Measurements from ENCODE around the gene PDE1C. TPM values are rescaled to one million over a fixed set of nuclear protein-coding genes. Genes with fewer than 3 reads are reported as not detected.
A peak's percentile ranks its signal among the peaks of the same experiment; 100 is the strongest.

PDE1C gene
- total and polyA plus RNA-seq, 2 experiments from 2014 or later, result 23.5 to 33.8 TPM

GRCh38 chr7:32058002-32058401, 12.2 kb downstream of the PDE1C start:
- peaks cover 41% of the 10 kb centered on the region for H3K4me1 ChIP-seq (ENCODE audit: insufficient read depth)
- H4K20me1 ChIP-seq (ENCODE audit: insufficient read depth), result no peaks in the 10 kb centered on the region
- H3K4me2 ChIP-seq (ENCODE audit: unreplicated experiment), result peak overlapping the region; percentile 5
- H3K4me3 ChIP-seq, result no peak overlapping the region
- H3K9ac ChIP-seq, result no peak overlapping the region
- H3K27me3 ChIP-seq (replicated peaks; ENCODE audit: insufficient read depth), result no peaks in the 10 kb centered on the region
- H3K36me3 ChIP-seq (ENCODE audit: low read depth), result no peaks in the 10 kb centered on the region
- no peak for DNase-seq
- peak overlapping the region; percentile 38; the same call in 1 of the 2 replicates for H3K27ac ChIP-seq
- no peak for TF ChIP-seq EZH2 (IDR thresholded peaks at IDR 0.05; ENCODE audit: insufficient read depth, poor library complexity, severe bottlenecking)
- TF ChIP-seq EZH2phosphoT487 (IDR thresholded peaks at IDR 0.05; ENCODE audit: insufficient read depth, low read depth), result no peak
- in situ Hi-C loops (cut with MboI), result no loop called here
- H3K9me3 ChIP-seq (ENCODE audit: low read depth), result no peaks in the 10 kb centered on the region
- H3F3A ChIP-seq (ENCODE audit: insufficient read depth), result peaks cover 25% of the 10 kb centered on the region
- peaks cover 91% of the 10 kb centered on the region for H3K79me2 ChIP-seq (ENCODE audit: insufficient read depth)
- WGBS, 2 experiments (ENCODE audit: low coverage in 1 of 2, low lambda C conversion rate in 2 of 2, missing lambda C conversion rate in 2 of 2), result 65 to 73% methylated on average over 5 of the region's 5 CpGs
- H2AFZ ChIP-seq, result no peak overlapping the region
- H3K9me2 ChIP-seq (ENCODE audit: insufficient read depth), result no peaks in the 10 kb centered on the region

GRCh38 chr7:32056767-32057166, 13.4 kb downstream of the PDE1C start:
- in situ Hi-C loops (cut with MboI), result no loop called here

GRCh38 chr7:32053204-32053603, 17.0 kb downstream of the PDE1C start:
- Histone ChIP-seq H3K36me3 (ENCODE audit: low read depth) (0 out of 2 replicates have a peak, but pooled peaks cover 6% of the 10 kb centered on the region), H4K20me1 (ENCODE audit: insufficient read depth) (no peaks in the 10 kb centered on the region), H3F3A (ENCODE audit: insufficient read depth) (no peaks in the 10 kb centered on the region), H3K4me2 (ENCODE audit: unreplicated experiment) (no peak overlapping the region), H3K79me2 (ENCODE audit: insufficient read depth) (peaks cover 59% of the 10 kb centered on the region), H3K27me3 (replicated peaks; ENCODE audit: insufficient read depth) (no peaks in the 10 kb centered on the region), H3K27ac (no peak overlapping the region), H3K4me3 (no peak overlapping the region), H2AFZ (no peak overlapping the region), H3K9me3 (ENCODE audit: low read depth) (no peaks in the 10 kb centered on the region), H3K4me1 (ENCODE audit: insufficient read depth) (peaks cover 2% of the 10 kb centered on the region), H3K9me2 (ENCODE audit: insufficient read depth) (no peaks in the 10 kb centered on the region), H3K9ac (no peak overlapping the region)
- TF ChIP-seq EZH2phosphoT487 (IDR thresholded peaks at IDR 0.05; ENCODE audit: insufficient read depth, low read depth) (no peak), EZH2 (IDR thresholded peaks at IDR 0.05; ENCODE audit: insufficient read depth, poor library complexity, severe bottlenecking) (no peak)
- DNase-seq, result no peak
- 23 to 29% methylated on average over 3 of the region's 3 CpGs for WGBS, 2 experiments (ENCODE audit: low coverage in 1 of 2, low lambda C conversion rate in 2 of 2, missing lambda C conversion rate in 2 of 2)
- in situ Hi-C loops (cut with MboI), result no loop called here

More at GRCh38 chr7:32056767-32057166, 13.4 kb downstream of the PDE1C start:
- peaks cover 25% of the 10 kb centered on the region for H3F3A ChIP-seq (ENCODE audit: insufficient read depth)
- no peak for DNase-seq
- no peaks in the 10 kb centered on the region for H3K9me3 ChIP-seq (ENCODE audit: low read depth)
- H3K9me2 ChIP-seq (ENCODE audit: insufficient read depth), result no peaks in the 10 kb centered on the region
- peaks cover 35% of the 10 kb centered on the region for H3K4me1 ChIP-seq (ENCODE audit: insufficient read depth)
- H3K36me3 ChIP-seq (ENCODE audit: low read depth), result no peaks in the 10 kb centered on the region
- H3K79me2 ChIP-seq (ENCODE audit: insufficient read depth), result peaks cover 86% of the 10 kb centered on the region
- WGBS, 2 experiments (ENCODE audit: low coverage in 1 of 2, low lambda C conversion rate in 2 of 2, missing lambda C conversion rate in 2 of 2), result 6 to 13% methylated on average over 1 of the region's 1 CpG
- H3K27ac ChIP-seq, result no peak overlapping the region
- no peak overlapping the region for H2AFZ ChIP-seq
- H4K20me1 ChIP-seq (ENCODE audit: insufficient read depth), result no peaks in the 10 kb centered on the region
- H3K4me3 ChIP-seq, result no peak overlapping the region
- H3K4me2 ChIP-seq (ENCODE audit: unreplicated experiment), result no peak overlapping the region
- H3K27me3 ChIP-seq (replicated peaks; ENCODE audit: insufficient read depth), result no peaks in the 10 kb centered on the region
- TF ChIP-seq EZH2 (IDR thresholded peaks at IDR 0.05; ENCODE audit: insufficient read depth, poor library complexity, severe bottlenecking), result no peak
- no peak for TF ChIP-seq EZH2phosphoT487 (IDR thresholded peaks at IDR 0.05; ENCODE audit: insufficient read depth, low read depth)
- H3K9ac ChIP-seq, result no peak overlapping the region

- Histone ChIP-seq H3K27ac (no peak overlapping the region), H4K20me1 (ENCODE audit: insufficient read depth) (no peaks in the 10 kb centered on the region), H3K79me2 (ENCODE audit: insufficient read depth) (peaks cover 43% of the 10 kb centered on the region), H3K9ac (no peak overlapping the region), H3K4me2 (ENCODE audit: unreplicated experiment) (no peak overlapping the region), H3K36me3 (ENCODE audit: low read depth) (0 out of 2 replicates have a peak, but pooled peaks cover 8% of the 10 kb centered on the region), H3K27me3 (replicated peaks; ENCODE audit: insufficient read depth) (no peaks in the 10 kb centered on the region), H3K9me3 (ENCODE audit: low read depth) (no peaks in the 10 kb centered on the region), H2AFZ (no peak overlapping the region), H3F3A (ENCODE audit: insufficient read depth) (no peaks in the 10 kb centered on the region), H3K4me1 (ENCODE audit: insufficient read depth) (no peaks in the 10 kb centered on the region), H3K9me2 (ENCODE audit: insufficient read depth) (no peaks in the 10 kb centered on the region), H3K4me3 (no peak overlapping the region)
- 33 to 46% methylated on average over 5 of the region's 5 CpGs for WGBS, 2 experiments (ENCODE audit: low coverage in 1 of 2, low lambda C conversion rate in 2 of 2, missing lambda C conversion rate in 2 of 2)
- in situ Hi-C loops (cut with MboI), result no loop called here
- no peak for TF ChIP-seq EZH2phosphoT487 (IDR thresholded peaks at IDR 0.05; ENCODE audit: insufficient read depth, low read depth)
- no peak for TF ChIP-seq EZH2 (IDR thresholded peaks at IDR 0.05; ENCODE audit: insufficient read depth, poor library complexity, severe bottlenecking)
- DNase-seq, result no peak
Measured at GRCh38 chr7:32051128-32051527, 19.1 kb downstream of the PDE1C start.

- in situ Hi-C loops (cut with MboI), result no loop called here
- Histone ChIP-seq H3K27me3 (replicated peaks; ENCODE audit: insufficient read depth) (no peaks in the 10 kb centered on the region), H3K9ac (no peak overlapping the region), H3K9me3 (ENCODE audit: low read depth) (no peaks in the 10 kb centered on the region), H3K9me2 (ENCODE audit: insufficient read depth) (no peaks in the 10 kb centered on the region), H3K27ac (no peak overlapping the region), H3F3A (ENCODE audit: insufficient read depth) (no peaks in the 10 kb centered on the region), H3K79me2 (ENCODE audit: insufficient read depth) (peaks cover 28% of the 10 kb centered on the region), H4K20me1 (ENCODE audit: insufficient read depth) (no peaks in the 10 kb centered on the region), H2AFZ (no peak overlapping the region), H3K36me3 (ENCODE audit: low read depth) (0 out of 2 replicates have a peak, but pooled peaks cover 8% of the 10 kb centered on the region), H3K4me1 (ENCODE audit: insufficient read depth) (no peaks in the 10 kb centered on the region), H3K4me2 (ENCODE audit: unreplicated experiment) (no peak overlapping the region), H3K4me3 (no peak overlapping the region)
- no peak for TF ChIP-seq EZH2 (IDR thresholded peaks at IDR 0.05; ENCODE audit: insufficient read depth, poor library complexity, severe bottlenecking)
- no peak for TF ChIP-seq EZH2phosphoT487 (IDR thresholded peaks at IDR 0.05; ENCODE audit: insufficient read depth, low read depth)
- 45 to 53% methylated on average over 3 of the region's 3 CpGs for WGBS, 2 experiments (ENCODE audit: low coverage in 1 of 2, low lambda C conversion rate in 2 of 2, missing lambda C conversion rate in 2 of 2)
- no peak for DNase-seq
Measured at GRCh38 chr7:32049599-32049998, 20.6 kb downstream of the PDE1C start.

All from GM23248 (cell line).